HG02759 (cell line): ENCODE data around the gene GPD2.
"Not testable (repeated sequence)": the region's sequence is repeated elsewhere in the genome, so short reads cannot be mapped to it uniquely, and the experiment has no call there.

Experiments
- ATAC-seq: cut with Tn5 transposase; IDR thresholded peaks from one replicate; pipeline ENCODE4 v1.9.1; 2021; ENCODE audit warnings: mild to moderate bottlenecking, moderate library complexity; ENCODE audit not compliant: unreplicated experiment

GPD2 gene

GRCh38 chr2:156522864-156523440 lies 86.8 kb downstream of the GPD2 start:
- no peak for ATAC-seq

GRCh38 chr2:156526950-156527636 lies 90.9 kb downstream of the GPD2 start:
- peak; percentile 94 for ATAC-seq

DNA sequence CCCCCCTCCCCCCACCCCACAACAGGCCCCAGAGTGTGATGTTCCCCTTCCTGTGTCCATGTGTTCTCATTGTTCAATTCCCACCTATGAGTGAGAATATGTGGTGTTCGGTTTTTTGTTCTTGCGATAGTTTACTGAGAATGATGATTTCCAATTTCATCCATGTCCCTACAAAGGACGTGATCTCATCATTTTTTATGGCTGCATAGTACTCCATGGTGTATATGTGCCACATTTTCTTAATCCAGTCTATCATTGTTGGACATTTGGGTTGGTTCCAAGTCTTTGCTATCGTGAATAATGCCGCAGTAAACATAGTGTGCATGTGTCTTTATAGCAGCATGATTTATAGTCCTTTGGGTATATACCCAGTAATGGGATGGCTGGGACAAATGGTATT lies 92.4 kb downstream of the GPD2 start:
- not testable (repeated sequence) for ATAC-seq

- peak; percentile 62 for ATAC-seq
Measured at GRCh38 chr2:156532989-156533388, 96.8 kb downstream of the GPD2 start.

DNA sequence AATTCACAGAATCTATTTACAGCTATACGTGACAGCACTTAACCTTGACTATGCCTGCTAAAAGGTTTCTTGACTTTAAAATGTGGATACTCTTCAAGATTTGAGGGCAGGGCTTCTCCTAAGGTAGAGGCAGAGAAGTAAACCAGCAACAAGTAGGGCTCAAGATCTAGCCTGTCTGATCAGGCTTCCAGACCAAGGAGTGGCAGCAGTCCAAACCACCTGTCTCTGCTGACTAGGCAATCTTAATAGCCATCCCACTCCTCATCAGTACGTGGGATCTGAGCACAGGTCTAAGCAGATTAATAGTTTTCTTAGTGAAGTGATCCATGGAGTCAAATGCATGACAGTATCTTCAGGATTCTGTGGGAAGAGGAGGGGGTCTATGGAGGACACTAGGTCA lies 100.4 kb downstream of the GPD2 start:
- ATAC-seq, result no peak

DNA sequence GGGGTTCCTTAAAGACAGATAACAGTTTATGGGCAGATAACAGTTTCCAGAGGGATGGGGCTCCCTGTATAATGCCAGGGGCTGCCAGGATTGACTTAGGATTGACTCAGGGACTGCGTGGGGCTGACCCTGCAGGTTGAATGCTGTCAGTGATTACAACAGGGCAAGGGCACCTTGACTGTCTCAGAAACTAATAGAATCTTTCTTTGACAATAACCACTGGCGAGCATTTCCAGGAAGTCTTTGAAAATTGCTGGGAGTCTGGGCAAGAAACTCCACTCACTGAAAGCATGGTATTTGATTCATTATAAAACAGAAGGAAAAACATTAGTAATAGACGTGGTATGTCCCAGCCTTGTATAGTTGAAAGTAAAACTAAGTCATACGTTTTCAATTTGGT lies 101.0 kb downstream of the GPD2 start:
- ATAC-seq, result no peak

- peak; percentile 60 for ATAC-seq
Measured at GRCh38 chr2:156538083-156538504, 101.9 kb downstream of the GPD2 start.

GRCh38 chr2:156539086-156539860 lies 103.1 kb downstream of the GPD2 start:
- no peak for ATAC-seq

GRCh38 chr2:156540706-156541105 lies 104.5 kb downstream of the GPD2 start:
- ATAC-seq, result no peak

- no peak for ATAC-seq
Measured at GRCh38 chr2:156541229-156541628, 105.0 kb downstream of the GPD2 start.

GRCh38 chr2:156541706-156542105 lies 105.5 kb downstream of the GPD2 start:
- ATAC-seq, result no peak

- ATAC-seq, result no peak
Measured at GRCh38 chr2:156548413-156548812, 112.2 kb downstream of the GPD2 start.

DNA sequence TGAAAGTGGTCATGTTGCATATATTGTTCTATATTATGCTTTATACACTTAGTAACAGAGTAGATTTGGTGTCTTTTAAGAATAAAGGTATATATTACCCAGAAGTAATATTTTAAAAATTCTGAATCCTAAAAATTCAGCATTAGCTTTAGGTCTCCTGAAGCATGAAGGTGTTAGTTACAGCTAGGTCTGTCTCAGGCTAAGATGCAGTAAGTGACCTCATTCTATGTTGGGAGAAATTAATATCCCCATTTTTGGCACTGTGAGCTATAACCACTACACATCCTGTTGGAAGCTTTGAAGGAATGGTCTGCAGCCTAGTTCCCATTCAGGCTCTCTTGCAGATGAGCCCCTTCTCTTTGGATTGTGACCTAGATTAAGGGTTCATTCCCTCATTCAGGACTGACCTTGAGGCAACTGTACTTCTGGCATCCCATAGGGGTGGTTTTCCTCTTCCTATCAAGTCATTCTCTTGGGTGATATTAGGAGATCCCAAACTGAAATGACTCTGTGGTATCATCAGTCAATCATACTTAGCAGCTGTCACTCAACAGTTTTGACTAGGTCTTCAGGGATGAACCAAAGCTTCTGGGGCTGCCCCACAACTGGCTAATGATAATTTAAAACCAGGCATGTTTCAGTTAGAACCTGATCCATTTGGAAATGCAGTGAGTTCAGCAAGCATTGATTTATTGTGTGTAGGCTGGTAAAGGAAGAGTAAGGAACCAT lies 117.7 kb downstream of the GPD2 start:
- ATAC-seq, result no peak

DNA sequence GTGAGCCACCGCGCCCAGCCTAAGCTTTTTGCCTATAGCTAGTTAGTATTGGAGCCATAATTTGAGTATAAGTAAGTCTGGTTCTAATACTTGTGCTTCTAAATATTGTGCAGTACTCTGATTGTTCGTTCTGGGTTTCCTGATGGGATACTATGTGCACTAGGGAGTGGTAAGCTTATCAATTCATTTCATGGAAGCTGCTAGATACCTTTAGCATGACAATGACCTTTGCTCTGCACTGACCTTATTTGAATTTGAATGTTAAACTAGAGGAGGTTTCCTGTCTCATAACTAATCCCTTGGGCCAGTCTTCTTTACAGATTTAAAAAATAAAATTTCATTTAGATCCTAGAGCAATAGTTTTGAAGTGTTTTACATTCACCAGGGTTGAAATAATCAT lies 125.1 kb downstream of the GPD2 start:
- ATAC-seq, result no peak

DNA sequence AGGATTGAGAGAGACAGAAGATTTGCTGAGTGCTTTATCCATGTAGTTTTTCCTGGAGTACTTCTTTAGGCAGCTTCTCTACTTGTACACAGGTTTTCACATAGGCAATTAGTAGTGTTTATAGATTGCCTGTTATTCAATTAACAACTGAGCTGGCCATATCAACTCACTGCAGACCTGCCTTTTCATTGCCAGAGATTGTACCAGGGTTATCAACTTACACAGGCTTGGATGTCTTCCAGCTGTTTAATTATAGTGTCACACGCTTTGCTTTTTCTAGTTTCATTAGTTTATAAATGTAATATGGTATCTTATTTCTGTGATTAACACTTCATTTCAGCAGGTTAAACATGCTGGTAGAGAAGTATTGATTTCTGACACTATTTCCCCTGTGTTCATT lies 125.9 kb downstream of the GPD2 start:
- ATAC-seq, result no peak

- ATAC-seq, result no peak
Measured at GRCh38 chr2:156563994-156564753, 128.0 kb downstream of the GPD2 start.

- ATAC-seq, result no peak
Measured at GRCh38 chr2:156565066-156565710, 129.0 kb downstream of the GPD2 start.

GRCh38 chr2:156573710-156574109 lies 137.5 kb downstream of the GPD2 start:
- ATAC-seq, result peak; percentile 80

DNA sequence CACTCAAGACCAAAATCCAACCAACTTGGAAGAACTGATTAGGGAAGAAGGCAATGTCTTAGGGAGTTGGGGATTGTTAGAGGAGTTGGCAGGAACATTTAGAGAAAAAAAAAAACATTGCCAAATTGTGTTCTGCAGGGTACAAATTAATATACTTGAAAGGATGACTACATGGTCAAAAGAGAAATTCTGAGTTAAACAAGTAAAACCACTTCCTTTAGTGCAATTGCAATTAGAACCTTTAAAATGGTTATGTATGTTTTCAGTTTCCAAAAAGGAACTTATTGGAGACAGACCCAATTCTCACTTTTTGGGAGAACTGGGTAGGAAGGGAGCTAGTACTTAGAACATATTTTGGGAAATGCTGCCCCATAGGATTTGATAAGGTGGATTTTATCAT lies 137.9 kb downstream of the GPD2 start:
- ATAC-seq, result peak; percentile 36

GRCh38 chr2:156576005-156576404 lies 139.8 kb downstream of the GPD2 start:
- ATAC-seq, result no peak
